GM15510 (cell line): Measurements from ENCODE around the gene BORCS5.

Experiments used
- POLR2A ChIP-seq: IDR thresholded peaks from 3 replicates; pipeline ENCODE4 v1.6.1; 2011; ENCODE audit warnings: borderline replicate concordance; ENCODE audit not compliant: insufficient read length; ENCODE audit errors: extremely low read depth

The BORCS5 gene

GRCh38 chr12:12436831-12437345, 80.0 kb downstream of the BORCS5 start:
- TF ChIP-seq POLR2A: no peak

- TF ChIP-seq POLR2A: no peak
These were observed 82.8 kb downstream of the BORCS5 start for GRCh38 chr12:12439636-12440035.

- TF ChIP-seq POLR2A: no peak
These were observed 84.0 kb downstream of the BORCS5 start for GRCh38 chr12:12440784-12441428.

GRCh38 chr12:12441429-12441807, 84.5 kb downstream of the BORCS5 start:
- TF ChIP-seq POLR2A: no peak

GRCh38 chr12:12441843-12442461, 85.1 kb downstream of the BORCS5 start:
- TF ChIP-seq POLR2A: no peak

GRCh38 chr12:12442548-12443071, 85.7 kb downstream of the BORCS5 start:
- TF ChIP-seq POLR2A: no peak

GRCh38 chr12:12443431-12443878, 86.6 kb downstream of the BORCS5 start:
- no peak for TF ChIP-seq POLR2A

GRCh38 chr12:12445165-12445881, 88.4 kb downstream of the BORCS5 start:
- no peak for TF ChIP-seq POLR2A

GRCh38 chr12:12445882-12446181, 89.0 kb downstream of the BORCS5 start:
- TF ChIP-seq POLR2A: no peak

- no peak for TF ChIP-seq POLR2A
These were observed 89.9 kb downstream of the BORCS5 start for GRCh38 chr12:12446786-12447185.

- TF ChIP-seq POLR2A: no peak
These were observed 90.4 kb downstream of the BORCS5 start for GRCh38 chr12:12447236-12447635.

- TF ChIP-seq POLR2A: no peak
These were observed 91.0 kb downstream of the BORCS5 start for GRCh38 chr12:12447837-12448236.

GRCh38 chr12:12449533-12450025, 92.7 kb downstream of the BORCS5 start:
- no peak for TF ChIP-seq POLR2A

GRCh38 chr12:12450043-12450471, 93.2 kb downstream of the BORCS5 start:
- TF ChIP-seq POLR2A: no peak

- no peak for TF ChIP-seq POLR2A
These were observed 94.2 kb downstream of the BORCS5 start for GRCh38 chr12:12451098-12451497.
